Upper lobe of right lung (tissue), 1 donor: ENCODE data around the gene PTPRK. TPM values are rescaled to one million over a fixed set of nuclear protein-coding genes. Genes with fewer than 3 reads are reported as not detected.

Source experiments
- ATAC-seq: fragments of 200-7000 bp; cut with Tn5 transposase; one replicate; pipeline ENCODE4 v1.9.1; 2020; ENCODE audit warnings: mild to moderate bottlenecking, moderate library complexity
- DNase-seq: peaks from one replicate; pipeline ENCODE4 v3.0.0-alpha.2; 2020
- H3K27ac ChIP-seq: fragments of 200-600 bp; one replicate; pipeline ENCODE4 v1.8.0; 2022
- H3K27me3 ChIP-seq: fragments of 200-600 bp; one replicate; pipeline ENCODE4 v1.8.0; 2022; ENCODE audit warnings: mild to moderate bottlenecking
- H3K36me3 ChIP-seq: fragments of 200-600 bp; one replicate; pipeline ENCODE4 v1.8.0; 2022
- H3K4me1 ChIP-seq: fragments of 200-600 bp; one replicate; pipeline ENCODE4 v1.8.0; 2022
- H3K4me3 ChIP-seq: fragments of 200-600 bp; one replicate; pipeline ENCODE4 v1.8.0; 2022; ENCODE audit warnings: mild to moderate bottlenecking
- H3K9me3 ChIP-seq: fragments of 200-600 bp; one replicate; pipeline ENCODE4 v1.8.0; 2022
- CTCF ChIP-seq: fragments of 200-600 bp; IDR thresholded peaks from one replicate; pipeline ENCODE4 v1.8.0; 2022; ENCODE audit warnings: antibody characterized with exemption
- intact Hi-C: fragments of 100-400 bp; cut with DNase I; formaldehyde crosslinking; loops from one replicate; pipeline ENCODE4 v1.11.0; 2022
- total RNA-seq: library from RNA; stranded (reverse); fragmentation: NEBNext Ultra II Directional; extraction: Animal tissue kit (Norgen Biotek cat#: 25700); gene quantifications from one replicate; pipeline ENCODE4 v1.2.1, GENCODE V29; 2021
- donor health status: DM: no; HTN: yes; CAD: no; lungs with severe emphysema.

PTPRK gene
- total RNA-seq, 1 donor from 2014 or later = 64.6 TPM

GRCh38 chr6:128508588-128509296 is 11.7 kb downstream of the PTPRK start:
- ATAC-seq (no peak), DNase-seq (no peak)
- no peaks in the 10 kb centered on the region for H3K27me3 ChIP-seq
- H3K36me3 ChIP-seq = no peaks in the 10 kb centered on the region
- H3K4me1 ChIP-seq = peaks cover 32% of the 10 kb centered on the region
- no peak overlapping the region for H3K4me3 ChIP-seq
- TF ChIP-seq CTCF = no peak
- intact Hi-C loops = no loop called here
- no peak overlapping the region for H3K27ac ChIP-seq
- no peaks in the 10 kb centered on the region for H3K9me3 ChIP-seq

- peaks cover 32% of the 10 kb centered on the region for H3K4me1 ChIP-seq
- no peaks in the 10 kb centered on the region for H3K36me3 ChIP-seq
- no peak for ATAC-seq
- H3K27ac ChIP-seq = no peak overlapping the region
- H3K4me3 ChIP-seq = no peak overlapping the region
- TF ChIP-seq CTCF = no peak
- DNase-seq = no peak
- H3K9me3 ChIP-seq = no peaks in the 10 kb centered on the region
- no peaks in the 10 kb centered on the region for H3K27me3 ChIP-seq
- intact Hi-C loops = no loop called here
Observed at GRCh38 chr6:128507337-128508310, 12.8 kb downstream of the PTPRK start.

GRCh38 chr6:128505603-128506002 is 14.8 kb downstream of the PTPRK start:
- intact Hi-C loops = no loop called here
- no peak for TF ChIP-seq CTCF
- DNase-seq (no peak), ATAC-seq (no peak)
- Histone ChIP-seq H3K4me1 (peaks cover 20% of the 10 kb centered on the region), H3K27me3 (no peaks in the 10 kb centered on the region), H3K4me3 (no peak overlapping the region), H3K36me3 (no peaks in the 10 kb centered on the region), H3K27ac (no peak overlapping the region), H3K9me3 (no peaks in the 10 kb centered on the region)

GRCh38 chr6:128504003-128504654 is 16.3 kb downstream of the PTPRK start:
- H3K27me3 ChIP-seq = no peaks in the 10 kb centered on the region
- H3K36me3 ChIP-seq = no peaks in the 10 kb centered on the region
- TF ChIP-seq CTCF = no peak
- H3K27ac ChIP-seq = peak overlapping the region; percentile 13
- DNase-seq (no peak), ATAC-seq (peak; percentile 83)
- no peaks in the 10 kb centered on the region for H3K9me3 ChIP-seq
- intact Hi-C loops = no loop called here
- H3K4me1 ChIP-seq = peaks cover 20% of the 10 kb centered on the region
- no peak overlapping the region for H3K4me3 ChIP-seq

- no peak for DNase-seq
- ATAC-seq = no peak
- H3K27me3 ChIP-seq = no peaks in the 10 kb centered on the region
- H3K27ac ChIP-seq = no peak overlapping the region
- no peaks in the 10 kb centered on the region for H3K36me3 ChIP-seq
- H3K4me3 ChIP-seq = no peak overlapping the region
- H3K9me3 ChIP-seq = no peaks in the 10 kb centered on the region
- no peaks in the 10 kb centered on the region for H3K4me1 ChIP-seq
- TF ChIP-seq CTCF = no peak
- intact Hi-C loops = no loop called here
Observed at GRCh38 chr6:128500749-128501600, 19.4 kb downstream of the PTPRK start.
